ENCODE results near the gene KCNA1. TPM values are rescaled to one million over a fixed set of nuclear protein-coding genes. Genes with fewer than 3 reads are reported as not detected.

The KCNA1 gene
- polyA plus RNA-seq, 1 donor from 2014 or later, result 14.7 TPM

DNA sequence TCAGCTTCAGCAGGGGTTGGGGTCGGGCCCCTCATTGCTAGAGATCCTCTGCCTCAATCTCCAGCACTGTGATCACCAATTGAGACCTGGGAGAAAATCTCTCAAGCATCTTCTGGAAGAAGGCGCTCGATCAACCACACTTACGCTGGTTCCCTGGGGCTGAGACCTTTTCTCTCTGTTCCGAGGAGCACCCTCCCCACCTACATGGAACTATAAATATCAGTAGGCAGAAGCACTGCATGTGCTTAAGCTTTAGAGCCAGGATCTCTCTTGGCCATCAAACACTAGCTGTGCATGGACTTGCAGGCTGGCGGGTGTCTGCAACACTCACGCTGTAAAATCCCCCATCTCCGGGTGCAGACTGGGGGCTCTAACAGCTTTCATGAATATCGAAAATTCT, 38.2 kb upstream of the KCNA1 start:
- Histone ChIP-seq H3K79me2 (replicated peaks; ENCODE audit: insufficient read depth, low read length) (no peaks in the 10 kb centered on the region), H2AFZ (ENCODE audit: low read depth, low read length) (no peak overlapping the region), H3K9ac (ENCODE audit: low read length) (no peak overlapping the region), H3F3A (ENCODE audit: insufficient read depth, low read length, poor library complexity, severe bottlenecking) (no peaks in the 10 kb centered on the region), H3K9me2 (ENCODE audit: insufficient read depth, low read length) (no peaks in the 10 kb centered on the region), H3K27ac (ENCODE audit: low read length) (no peak overlapping the region), H3K4me3 (ENCODE audit: low read length) (no peak overlapping the region), H3K27me3 (ENCODE audit: insufficient read depth, low read depth, low read length) (no peaks in the 10 kb centered on the region), H4K20me1 (ENCODE audit: insufficient read depth) (no peaks in the 10 kb centered on the region), H3K36me3 (ENCODE audit: insufficient read depth, low read length) (no peaks in the 10 kb centered on the region), H3K9me3 (ENCODE audit: low read length) (no peaks in the 10 kb centered on the region), H3K4me2 (ENCODE audit: low read length) (no peak overlapping the region)
- TF ChIP-seq MXI1 (conservative IDR thresholded peaks at IDR 0.05; ENCODE audit: poor library complexity, severe bottlenecking), result no peak
- TF ChIP-seq TAF1 (IDR thresholded peaks at IDR 0.05; ENCODE audit: low read depth), result no peak
- TF ChIP-seq POLR2AphosphoS5 (IDR thresholded peaks at IDR 0.05), result no peak
- no peak for TF ChIP-seq EZH2 (IDR thresholded peaks at IDR 0.05; ENCODE audit: borderline replicate concordance, insufficient read depth, low read length, poor library complexity, severe bottlenecking)
- TF ChIP-seq REST (IDR thresholded peaks at IDR 0.05; ENCODE audit: borderline replicate concordance), result no peak
- TF ChIP-seq EP300 (conservative IDR thresholded peaks at IDR 0.05; ENCODE audit: poor library complexity, severe bottlenecking), result no peak
- no peak for TF ChIP-seq CTCF (IDR thresholded peaks at IDR 0.05; ENCODE audit: poor library complexity, severe bottlenecking)
- no peak for TF ChIP-seq SMC3 (conservative IDR thresholded peaks at IDR 0.05; ENCODE audit: poor library complexity)
- no peak for TF ChIP-seq RAD21 (conservative IDR thresholded peaks at IDR 0.05)

DNA sequence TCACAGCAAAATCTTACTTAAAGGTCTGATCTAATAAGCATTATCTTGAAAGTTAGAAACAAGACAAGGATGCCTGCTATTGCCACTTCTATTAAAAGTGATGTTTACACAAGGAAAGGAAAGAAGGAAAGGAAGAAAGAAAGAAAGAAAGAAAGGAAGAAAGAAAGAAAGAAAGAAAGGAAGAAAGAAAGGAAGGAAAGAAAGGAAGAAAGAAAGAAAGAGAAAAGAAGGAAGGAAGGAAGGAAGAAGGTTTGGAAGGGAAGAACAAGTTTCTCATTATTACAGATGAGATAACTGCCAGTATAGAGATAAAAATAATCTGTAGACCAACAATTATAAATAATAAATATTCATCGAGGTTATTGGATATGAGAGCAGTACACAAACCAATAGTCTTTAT, 35.8 kb upstream of the KCNA1 start:
- H3K4me2 ChIP-seq (ENCODE audit: low read length), result no peak overlapping the region
- H3K27ac ChIP-seq (ENCODE audit: low read length), result no peak overlapping the region
- TF ChIP-seq POLR2AphosphoS5 (IDR thresholded peaks at IDR 0.05), result no peak
- TF ChIP-seq REST (IDR thresholded peaks at IDR 0.05; ENCODE audit: borderline replicate concordance), result no peak
- no peak for TF ChIP-seq TAF1 (IDR thresholded peaks at IDR 0.05; ENCODE audit: low read depth)
- no peak for TF ChIP-seq MXI1 (conservative IDR thresholded peaks at IDR 0.05; ENCODE audit: poor library complexity, severe bottlenecking)
- no peak for TF ChIP-seq EP300 (conservative IDR thresholded peaks at IDR 0.05; ENCODE audit: poor library complexity, severe bottlenecking)
- TF ChIP-seq RAD21 (conservative IDR thresholded peaks at IDR 0.05), result no peak
- TF ChIP-seq EZH2 (IDR thresholded peaks at IDR 0.05; ENCODE audit: borderline replicate concordance, insufficient read depth, low read length, poor library complexity, severe bottlenecking), result no peak
- no peak for TF ChIP-seq SMC3 (conservative IDR thresholded peaks at IDR 0.05; ENCODE audit: poor library complexity)
- no peak for TF ChIP-seq CTCF (IDR thresholded peaks at IDR 0.05; ENCODE audit: poor library complexity, severe bottlenecking)

More for the DNA sequence above, 35.8 kb upstream of the KCNA1 start:
- Histone ChIP-seq H3K9me3 (ENCODE audit: low read length) (no peaks in the 10 kb centered on the region), H3K9ac (ENCODE audit: low read length) (no peak overlapping the region), H3K79me2 (replicated peaks; ENCODE audit: insufficient read depth, low read length) (no peaks in the 10 kb centered on the region), H4K20me1 (ENCODE audit: insufficient read depth) (no peaks in the 10 kb centered on the region), H3K36me3 (ENCODE audit: insufficient read depth, low read length) (no peaks in the 10 kb centered on the region), H2AFZ (ENCODE audit: low read depth, low read length) (no peak overlapping the region), H3K4me3 (ENCODE audit: low read length) (no peak overlapping the region), H3K27me3 (ENCODE audit: insufficient read depth, low read depth, low read length) (no peaks in the 10 kb centered on the region), H3K9me2 (ENCODE audit: insufficient read depth, low read length) (no peaks in the 10 kb centered on the region), H3F3A (ENCODE audit: insufficient read depth, low read length, poor library complexity, severe bottlenecking) (no peaks in the 10 kb centered on the region)
